ENCODE measurements around the gene EXOC4. TPM values are rescaled to one million over a fixed set of nuclear protein-coding genes. Genes with fewer than 3 reads are reported as not detected.

Gene EXOC4
- total RNA-seq, 1 donor from 2014 or later, result 103 TPM

- CTCF ChIA-PET, result no interaction called here
- no peak overlapping the region for H3K27ac Mint-ChIP-seq
- ATAC-seq (ENCODE audit: low read depth), result no peak
- intact Hi-C loops (cut with micrococcal nuclease), result no loop called here
- TF ChIP-seq, protein P1, sequence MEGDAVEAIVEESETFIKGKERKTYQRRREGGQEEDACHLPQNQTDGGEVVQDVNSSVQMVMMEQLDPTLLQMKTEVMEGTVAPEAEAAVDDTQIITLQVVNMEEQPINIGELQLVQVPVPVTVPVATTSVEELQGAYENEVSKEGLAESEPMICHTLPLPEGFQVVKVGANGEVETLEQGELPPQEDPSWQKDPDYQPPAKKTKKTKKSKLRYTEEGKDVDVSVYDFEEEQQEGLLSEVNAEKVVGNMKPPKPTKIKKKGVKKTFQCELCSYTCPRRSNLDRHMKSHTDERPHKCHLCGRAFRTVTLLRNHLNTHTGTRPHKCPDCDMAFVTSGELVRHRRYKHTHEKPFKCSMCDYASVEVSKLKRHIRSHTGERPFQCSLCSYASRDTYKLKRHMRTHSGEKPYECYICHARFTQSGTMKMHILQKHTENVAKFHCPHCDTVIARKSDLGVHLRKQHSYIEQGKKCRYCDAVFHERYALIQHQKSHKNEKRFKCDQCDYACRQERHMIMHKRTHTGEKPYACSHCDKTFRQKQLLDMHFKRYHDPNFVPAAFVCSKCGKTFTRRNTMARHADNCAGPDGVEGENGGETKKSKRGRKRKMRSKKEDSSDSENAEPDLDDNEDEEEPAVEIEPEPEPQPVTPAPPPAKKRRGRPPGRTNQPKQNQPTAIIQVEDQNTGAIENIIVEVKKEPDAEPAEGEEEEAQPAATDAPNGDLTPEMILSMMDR (IDR thresholded peaks at IDR 0.05), result no peak
- no peaks in the 10 kb centered on the region for H3K27me3 Mint-ChIP-seq
- no peaks in the 10 kb centered on the region for H3K4me1 Mint-ChIP-seq
- no peak overlapping the region for H3K4me3 Mint-ChIP-seq
- H3K9me3 Mint-ChIP-seq, result peaks cover 13% of the 10 kb centered on the region
- H3K36me3 Mint-ChIP-seq (ENCODE audit: low read depth), result peaks cover 41% of the 10 kb centered on the region
- POLR2A ChIA-PET, result no interaction called here
- no peak for DNase-seq
These were observed 575.1 kb downstream of the EXOC4 start for GRCh38 chr7:133827707-133828623.

DNA sequence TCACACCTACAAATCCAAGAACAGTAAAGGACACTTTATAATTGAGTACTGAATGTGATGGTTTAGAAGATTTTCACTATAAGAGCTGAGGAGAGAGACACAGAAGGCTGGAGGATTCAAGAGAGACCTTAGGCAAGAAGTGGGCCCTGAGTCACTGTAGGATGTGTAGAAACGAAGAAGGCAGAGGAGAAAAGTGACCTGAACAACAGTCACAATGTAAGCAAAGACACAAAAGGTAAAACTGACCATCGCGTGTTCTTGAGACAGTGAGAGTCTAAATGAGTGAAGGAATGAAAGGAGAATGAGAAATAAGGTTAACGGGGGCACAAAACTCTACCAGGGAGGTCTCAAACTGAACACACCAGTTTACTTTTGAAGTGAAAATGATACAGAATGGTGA is 576.0 kb downstream of the EXOC4 start:
- POLR2A ChIA-PET, result no interaction called here
- ATAC-seq (ENCODE audit: low read depth), result no peak
- CTCF ChIA-PET, result no interaction called here

DNA sequence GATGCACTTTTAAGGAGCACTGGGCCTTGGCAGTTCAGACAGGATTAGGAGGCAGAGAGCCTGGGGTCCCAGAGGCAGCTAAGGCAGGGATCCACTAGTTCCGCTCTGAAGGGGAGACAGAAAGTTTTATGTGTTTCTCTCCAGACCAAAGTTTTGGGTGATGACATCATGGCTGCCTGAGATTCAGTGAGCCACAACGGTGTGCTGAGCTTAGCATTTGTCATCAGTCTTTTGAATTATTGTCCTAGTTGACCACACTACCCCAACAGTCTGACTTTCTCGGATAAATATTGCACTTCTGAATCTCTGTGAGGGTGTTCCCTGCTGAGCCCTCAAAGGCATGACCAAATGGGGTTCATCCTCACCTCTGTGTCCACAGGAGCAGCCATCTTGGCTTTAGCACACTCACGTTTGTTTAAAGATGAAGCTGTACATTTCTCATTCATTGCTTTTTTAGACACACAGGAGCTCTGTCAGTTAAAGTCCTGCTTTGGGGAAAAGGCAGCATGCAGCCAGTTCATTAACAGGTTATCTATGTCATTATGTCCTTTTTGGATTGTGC is 576.5 kb downstream of the EXOC4 start:
- H3K4me1 Mint-ChIP-seq, result no peaks in the 10 kb centered on the region
- TF ChIP-seq, protein P1 (IDR thresholded peaks at IDR 0.05), result no peak
- H3K36me3 Mint-ChIP-seq (ENCODE audit: low read depth), result peaks cover 37% of the 10 kb centered on the region
- no peaks in the 10 kb centered on the region for H3K27me3 Mint-ChIP-seq
- ChIA-PET POLR2A (no interaction called here), CTCF (no interaction called here)
- peaks cover 13% of the 10 kb centered on the region for H3K9me3 Mint-ChIP-seq
- DNase-seq, result no peak
- no peak for ATAC-seq (ENCODE audit: low read depth)
- intact Hi-C loops (cut with micrococcal nuclease), result no loop called here
- no peak overlapping the region for H3K27ac Mint-ChIP-seq
- no peak overlapping the region for H3K4me3 Mint-ChIP-seq

More for the DNA sequence above, 576.0 kb downstream of the EXOC4 start:
- no peak for DNase-seq
- Mint-ChIP-seq H3K9me3 (peaks cover 13% of the 10 kb centered on the region), H3K36me3 (ENCODE audit: low read depth) (peaks cover 41% of the 10 kb centered on the region), H3K4me1 (no peaks in the 10 kb centered on the region), H3K27me3 (no peaks in the 10 kb centered on the region), H3K27ac (no peak overlapping the region), H3K4me3 (no peak overlapping the region)
- intact Hi-C loops (cut with micrococcal nuclease), result no loop called here
- TF ChIP-seq, protein P1 (IDR thresholded peaks at IDR 0.05), result no peak

DNA sequence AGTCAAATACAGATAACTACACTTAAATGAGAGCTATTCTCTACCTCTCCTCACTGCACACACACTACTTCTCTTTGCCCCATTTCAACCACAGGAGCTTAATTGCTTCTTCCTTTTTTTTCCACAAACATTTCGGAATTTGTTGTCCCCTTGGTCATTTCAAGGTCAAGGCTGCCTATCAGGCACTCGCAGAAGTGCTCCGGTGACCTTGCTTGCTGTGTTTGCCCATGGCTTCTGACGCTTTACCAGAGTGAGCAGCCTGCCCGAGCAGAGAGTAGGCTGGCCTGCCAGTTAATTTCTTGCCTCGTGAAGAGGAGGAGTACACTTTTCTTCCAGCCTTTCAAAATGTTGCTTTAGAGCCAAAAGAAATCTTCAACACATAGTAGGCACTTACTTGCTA is 577.2 kb downstream of the EXOC4 start:
- DNase-seq (no peak), ATAC-seq (ENCODE audit: low read depth) (no peak)
- no peaks in the 10 kb centered on the region for H3K27me3 Mint-ChIP-seq
- H3K4me3 Mint-ChIP-seq, result no peak overlapping the region
- intact Hi-C loops (cut with micrococcal nuclease), result no loop called here
- ChIA-PET POLR2A (no interaction called here), CTCF (no interaction called here)
- peaks cover 13% of the 10 kb centered on the region for H3K9me3 Mint-ChIP-seq
- H3K27ac Mint-ChIP-seq, result no peak overlapping the region
- H3K4me1 Mint-ChIP-seq, result no peaks in the 10 kb centered on the region
- TF ChIP-seq, protein P1 (IDR thresholded peaks at IDR 0.05), result no peak
- H3K36me3 Mint-ChIP-seq (ENCODE audit: low read depth), result peaks cover 35% of the 10 kb centered on the region

DNA sequence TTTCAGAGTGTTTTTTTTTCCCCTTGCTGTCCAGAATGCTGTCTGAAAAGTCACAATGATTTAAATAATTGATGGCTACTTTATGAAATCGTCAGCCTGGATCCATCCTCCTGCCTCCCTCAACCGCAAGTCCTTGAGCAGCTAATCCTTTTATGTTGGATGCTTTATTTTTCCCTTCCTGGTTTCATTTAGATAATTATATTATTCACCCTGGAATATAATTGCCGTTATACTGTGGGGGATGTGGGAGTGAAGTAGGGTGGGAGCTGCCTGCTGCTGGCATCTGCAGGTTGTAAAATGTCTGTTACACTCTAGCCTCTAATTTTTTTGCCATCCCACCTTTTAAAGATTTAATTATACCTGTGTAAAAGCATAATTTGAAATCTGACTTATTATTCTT is 583.8 kb downstream of the EXOC4 start:
- Mint-ChIP-seq H3K27ac (no peak overlapping the region), H3K27me3 (no peaks in the 10 kb centered on the region), H3K9me3 (peaks cover 11% of the 10 kb centered on the region), H3K4me3 (no peak overlapping the region), H3K4me1 (no peaks in the 10 kb centered on the region), H3K36me3 (ENCODE audit: low read depth) (peaks cover 17% of the 10 kb centered on the region)
- CTCF ChIA-PET, result no interaction called here
- intact Hi-C loops (cut with micrococcal nuclease), result no loop called here
- ATAC-seq (ENCODE audit: low read depth) (no peak), DNase-seq (no peak)
- POLR2A ChIA-PET, result no interaction called here
- TF ChIP-seq, protein P1 (IDR thresholded peaks at IDR 0.05), result no peak

Data from activated B cell treated with CpG ODN at 0.5 μM for 24 hours (primary cell).